GM12891 (cell line): ENCODE measurements around the gene STAT1.

ENCODE experiments used
- DNase-seq: peaks from one replicate; pipeline ENCODE4 v3.0.0; 2011; ENCODE audit warnings: low spot score; ENCODE audit not compliant: insufficient read length
- FAIRE-seq: peaks from 2 replicates; lab custom pipeline; 2011; peaks lifted over from hg19 to GRCh38; lab: Jason Lieb, UNC
- PAX5 ChIP-seq: IDR thresholded peaks from 2 replicates; pipeline ENCODE4 v1.6.1; 2011; ENCODE audit warnings: low read length, moderate library complexity, mild to moderate bottlenecking; ENCODE audit not compliant: insufficient read depth, severe bottlenecking
- POLR2A ChIP-seq: IDR thresholded peaks from 2 replicates; pipeline ENCODE4 v1.6.1; 2011; ENCODE audit warnings: low read depth, low read length, control low read depth
- POLR2AphosphoS5 ChIP-seq: IDR thresholded peaks from 2 replicates; pipeline ENCODE4 v1.6.1; 2011; ENCODE audit warnings: low read depth, low read length, control low read depth
- POU2F2 ChIP-seq: IDR thresholded peaks from 2 replicates; pipeline ENCODE4 v1.6.1; 2011; ENCODE audit warnings: low read depth, mild to moderate bottlenecking, control low read depth, low read length, moderate library complexity
- SPI1 ChIP-seq: IDR thresholded peaks from 2 replicates; pipeline ENCODE4 v1.6.1; 2011; ENCODE audit warnings: low read depth, low read length, control low read depth
- TAF1 ChIP-seq: IDR thresholded peaks from 2 replicates; pipeline ENCODE4 v1.6.1; 2011; ENCODE audit warnings: low read depth, low read length, control low read depth

STAT1 gene

DNA sequence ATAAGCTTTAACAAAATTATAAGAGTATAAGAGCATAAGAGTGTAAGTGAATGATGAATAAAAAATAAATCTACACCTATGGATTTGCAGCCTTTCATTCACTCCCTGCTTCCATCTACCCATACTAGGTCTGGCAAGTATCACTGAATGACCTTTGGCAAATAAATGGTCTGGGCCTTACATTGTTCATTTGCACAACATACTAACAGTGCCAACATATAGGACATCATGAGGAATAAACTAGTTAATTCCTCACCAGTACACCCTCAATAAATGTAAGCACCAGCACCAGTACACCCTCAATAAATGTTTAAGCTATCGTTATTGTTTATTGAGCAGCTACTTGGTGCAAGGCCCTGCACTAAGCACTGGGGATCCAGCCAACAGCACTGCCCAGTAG is 26.9 kb downstream of the STAT1 start:
- DNase-seq (no peak), FAIRE-seq (no peak)
- TF ChIP-seq POLR2AphosphoS5 (peak; percentile 32), POU2F2 (no peak)

DNA sequence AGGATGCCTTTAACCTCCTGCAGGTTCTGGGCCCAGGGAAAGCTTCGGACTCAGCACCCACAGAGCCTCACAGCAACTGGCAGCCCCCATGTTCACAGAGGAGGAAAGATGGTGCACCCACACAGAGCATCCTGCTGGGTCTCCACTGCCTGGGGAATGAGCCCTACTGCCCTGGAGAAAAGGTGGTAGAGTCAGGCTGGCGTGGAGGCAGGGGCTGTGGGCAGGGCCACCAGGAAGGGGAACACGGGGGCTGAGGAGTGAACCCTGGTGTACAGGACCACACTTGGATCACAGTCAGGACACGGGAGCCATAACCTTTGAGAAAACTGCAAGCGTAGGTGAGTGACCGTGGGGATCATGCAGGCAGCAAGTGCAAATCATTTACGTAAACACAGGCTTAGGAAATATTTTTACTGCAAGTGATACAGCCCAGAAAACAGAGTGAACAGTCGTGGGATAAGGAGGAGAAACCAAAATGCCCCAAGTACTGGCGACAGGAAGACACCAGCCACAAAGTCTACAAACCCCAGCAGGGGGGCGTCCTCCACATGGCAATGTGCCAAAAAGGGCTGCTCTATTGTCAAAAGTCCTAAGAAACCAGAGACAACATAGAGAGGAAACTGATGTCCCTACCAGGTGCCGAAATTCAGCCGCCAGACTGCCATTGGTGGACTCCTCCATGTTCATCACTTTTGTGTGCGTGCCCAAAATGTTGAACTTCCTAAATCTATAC is 27.6 kb downstream of the STAT1 start:
- no peak for TF ChIP-seq SPI1
- TF ChIP-seq TAF1 = no peak
- no peak for TF ChIP-seq POLR2A
- TF ChIP-seq POLR2AphosphoS5 = 0 out of 2 replicates have a peak, but pooled peaks have one; percentile 50
- FAIRE-seq (no peak), DNase-seq (no peak)

- FAIRE-seq (no peak), DNase-seq (no peak)
- TF ChIP-seq SPI1 = no peak
- no peak for TF ChIP-seq PAX5
- TF ChIP-seq TAF1 = no peak
- TF ChIP-seq POLR2A = peak; percentile 56; the same call in 1 of the 2 replicates
- TF ChIP-seq POLR2AphosphoS5 = peak; percentile 87
- no peak for TF ChIP-seq POU2F2
Measured at GRCh38 chr2:190984595-190984994, 29.4 kb downstream of the STAT1 start.

DNA sequence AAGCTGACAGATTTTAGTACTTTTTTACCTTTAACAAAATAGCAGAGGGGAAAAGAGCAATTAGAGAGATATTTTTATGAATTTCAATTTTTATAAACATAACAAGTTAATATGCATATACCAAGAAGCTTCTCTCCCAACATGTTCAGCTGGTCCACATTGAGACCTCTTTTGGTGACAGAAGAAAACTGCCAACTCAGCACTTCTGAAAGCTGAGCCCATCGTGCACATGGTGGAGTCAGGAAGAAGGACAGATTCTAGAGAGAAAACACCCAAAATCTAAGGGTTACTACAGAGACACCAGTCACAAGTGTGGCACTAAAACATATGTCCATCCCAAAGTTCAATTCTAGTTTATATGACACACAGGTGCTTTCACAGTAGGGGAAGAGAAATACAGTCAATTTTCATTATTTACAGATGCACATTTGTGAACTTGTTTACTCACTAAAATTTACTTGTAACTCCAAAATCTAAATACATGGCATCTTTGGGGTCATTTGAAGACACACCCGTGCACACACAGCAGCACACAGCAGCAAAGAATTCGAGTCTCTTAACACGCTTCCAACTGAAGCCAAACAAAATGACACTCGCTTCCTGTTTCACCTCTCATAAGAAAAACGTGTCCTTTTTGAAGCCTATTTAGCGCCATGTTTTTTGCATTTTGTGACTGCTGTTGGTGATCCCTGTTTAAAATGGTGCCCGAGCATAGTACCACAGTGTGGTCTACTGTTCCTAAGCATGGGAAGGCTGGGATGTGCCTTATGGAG is 31.5 kb downstream of the STAT1 start:
- DNase-seq (no peak), FAIRE-seq (peak; percentile 13)
- TF ChIP-seq POU2F2 = no peak
- TF ChIP-seq TAF1 = no peak
- TF ChIP-seq POLR2A = no peak; the same call in 1 of the 2 replicates
- TF ChIP-seq PAX5 = no peak
- no peak; the same call in 1 of the 2 replicates for TF ChIP-seq POLR2AphosphoS5
- no peak for TF ChIP-seq SPI1

- FAIRE-seq = no peak
- no peak for TF ChIP-seq TAF1
- peak; percentile 46 for TF ChIP-seq POLR2A
Measured at GRCh38 chr2:190981733-190982132, 32.2 kb downstream of the STAT1 start.

DNA sequence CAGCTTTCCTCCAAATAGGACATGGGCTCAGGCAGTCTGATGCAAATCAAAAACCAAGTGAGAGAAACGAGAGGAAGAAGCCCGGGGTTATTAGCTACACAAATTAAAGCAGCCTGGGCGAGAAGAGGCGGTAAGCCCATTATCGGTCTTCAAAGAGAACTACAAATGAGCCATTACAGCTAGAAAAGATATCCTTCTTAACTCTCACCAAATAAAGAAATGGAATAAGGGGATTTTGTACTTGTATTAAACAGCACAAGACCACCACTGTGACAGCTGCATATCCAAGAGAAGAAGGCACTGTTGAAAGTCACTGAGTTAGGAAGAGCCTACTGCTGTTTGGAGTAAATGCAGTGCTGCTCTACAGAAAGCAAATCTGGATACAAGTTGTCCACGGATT is 32.6 kb downstream of the STAT1 start:
- no peak for FAIRE-seq
- DNase-seq = no peak
- TF ChIP-seq PAX5 (no peak), TAF1 (no peak), POLR2AphosphoS5 (no peak; the same call in 1 of the 2 replicates), POU2F2 (no peak), SPI1 (no peak), POLR2A (no peak)

More at GRCh38 chr2:190981733-190982132, 32.2 kb downstream of the STAT1 start:
- DNase-seq = no peak

- TF ChIP-seq SPI1 (no peak), POLR2AphosphoS5 (peak; percentile 78), POLR2A (peak; percentile 72)
- FAIRE-seq = no peak
- DNase-seq = no peak
Measured at GRCh38 chr2:190980630-190981209, 33.3 kb downstream of the STAT1 start.

- no peak for FAIRE-seq
- DNase-seq = no peak
- TF ChIP-seq PAX5 (no peak), POLR2AphosphoS5 (0 out of 2 replicates have a peak, but pooled peaks have one; percentile 47), POLR2A (peak; percentile 55; the same call in 1 of the 2 replicates)
Measured at GRCh38 chr2:190979906-190980629, 33.9 kb downstream of the STAT1 start.

DNA sequence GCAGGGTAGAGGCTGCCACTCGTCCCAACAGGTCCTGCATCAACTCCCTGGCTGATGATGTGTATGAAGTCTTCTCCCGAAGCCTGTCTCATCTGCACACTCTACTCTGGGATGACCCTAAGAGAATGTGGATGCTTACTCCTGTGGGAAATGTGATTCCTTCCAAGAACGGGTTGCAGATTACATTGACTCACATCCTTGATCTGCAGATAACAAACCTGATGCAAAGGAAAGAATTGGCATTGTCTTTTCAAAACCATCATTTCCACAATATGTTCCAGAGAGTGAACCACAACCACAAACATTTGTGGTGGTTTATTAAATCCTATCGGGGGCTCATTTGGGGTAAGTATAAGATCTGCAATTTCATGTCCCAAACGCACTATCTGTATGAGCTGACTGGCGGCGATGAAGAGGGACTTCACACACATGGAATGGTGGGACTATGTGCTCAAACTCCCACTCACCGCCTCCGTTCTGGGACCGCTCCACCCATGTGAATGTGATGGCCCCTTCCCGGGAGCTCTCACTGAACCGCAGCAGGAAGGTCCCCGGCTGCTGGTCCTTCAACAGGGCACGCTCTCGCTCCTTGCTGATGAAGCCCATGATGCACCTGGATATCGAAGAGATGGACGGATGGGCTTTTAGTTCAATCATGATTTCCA is 35.5 kb downstream of the STAT1 start:
- peak; percentile 43 for FAIRE-seq
- no peak for TF ChIP-seq TAF1
- TF ChIP-seq SPI1 = no peak
- TF ChIP-seq POLR2A = peak; percentile 78
- peak; percentile 74 for TF ChIP-seq POLR2AphosphoS5

More for the DNA sequence above, 35.5 kb downstream of the STAT1 start:
- DNase-seq = no peak
